Gastrocnemius medialis (tissue), 4 donors: ENCODE measurements around the gene IQCM.

Experiments used
- POLR2A ChIP-seq, 2 donors: fragments of 450-650 bp; IDR thresholded peaks; one replicate each; pipeline ENCODE4 v1.6.1; 2017; ENCODE audit warnings: antibody characterized with exemption in 2 of 2, mild to moderate bottlenecking in 2 of 2, moderate library complexity in 2 of 2
- TF ChIP-seq, protein P1 (sequence below), 5 experiments: fragments of 450-650 bp in 3 of 5; fragments of 200-600 bp in 2 of 5; sonication (generic) in 2 of 5; IDR thresholded peaks in 4 of 5; conservative IDR thresholded peaks in 1 of 5; 1 replicate in 4 of 5; 2 replicates in 1 of 5; pipeline ENCODE4 v1.5.1; 2016 to 2019; ENCODE audit warnings: antibody characterized with exemption in 5 of 5, mild to moderate bottlenecking in 3 of 5, moderate library complexity in 3 of 5

DNA sequence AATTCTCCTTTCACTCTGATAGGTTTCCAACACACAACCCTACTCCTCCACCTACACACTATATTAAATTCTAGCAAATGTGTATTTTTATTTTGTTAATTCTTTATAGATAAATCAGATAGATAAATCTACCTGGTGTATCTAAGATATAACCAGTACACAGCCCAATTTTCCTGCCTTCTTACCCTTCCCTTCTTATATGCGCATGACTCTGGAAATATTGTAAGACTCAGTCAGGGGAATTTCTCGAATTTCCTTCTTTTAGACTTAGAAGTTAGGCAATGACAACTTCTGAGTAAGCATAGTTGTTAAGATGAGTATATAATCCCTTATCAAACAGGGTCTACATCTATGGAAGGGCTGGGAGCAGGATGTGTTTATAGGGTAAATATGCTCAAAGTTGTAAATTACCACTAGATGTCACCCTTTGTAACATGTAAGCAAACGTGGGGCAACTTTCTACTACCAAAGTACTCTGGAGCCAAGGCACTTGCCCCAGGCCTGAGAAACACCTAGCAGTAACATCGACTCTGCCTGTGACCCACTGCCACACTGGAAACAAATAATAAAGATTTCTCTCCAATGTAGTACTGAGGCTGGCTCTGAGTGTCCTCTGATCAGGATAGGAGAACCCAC lies 444.7 kb downstream of the IQCM start:
- TF ChIP-seq, protein P1, sequence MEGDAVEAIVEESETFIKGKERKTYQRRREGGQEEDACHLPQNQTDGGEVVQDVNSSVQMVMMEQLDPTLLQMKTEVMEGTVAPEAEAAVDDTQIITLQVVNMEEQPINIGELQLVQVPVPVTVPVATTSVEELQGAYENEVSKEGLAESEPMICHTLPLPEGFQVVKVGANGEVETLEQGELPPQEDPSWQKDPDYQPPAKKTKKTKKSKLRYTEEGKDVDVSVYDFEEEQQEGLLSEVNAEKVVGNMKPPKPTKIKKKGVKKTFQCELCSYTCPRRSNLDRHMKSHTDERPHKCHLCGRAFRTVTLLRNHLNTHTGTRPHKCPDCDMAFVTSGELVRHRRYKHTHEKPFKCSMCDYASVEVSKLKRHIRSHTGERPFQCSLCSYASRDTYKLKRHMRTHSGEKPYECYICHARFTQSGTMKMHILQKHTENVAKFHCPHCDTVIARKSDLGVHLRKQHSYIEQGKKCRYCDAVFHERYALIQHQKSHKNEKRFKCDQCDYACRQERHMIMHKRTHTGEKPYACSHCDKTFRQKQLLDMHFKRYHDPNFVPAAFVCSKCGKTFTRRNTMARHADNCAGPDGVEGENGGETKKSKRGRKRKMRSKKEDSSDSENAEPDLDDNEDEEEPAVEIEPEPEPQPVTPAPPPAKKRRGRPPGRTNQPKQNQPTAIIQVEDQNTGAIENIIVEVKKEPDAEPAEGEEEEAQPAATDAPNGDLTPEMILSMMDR (IDR thresholded peaks at IDR 0.05 in 4 of 5, conservative IDR thresholded peaks at IDR 0.05 in 1 of 5) = no peak
- no peak for TF ChIP-seq POLR2A (IDR thresholded peaks at IDR 0.05)
